ENCODE data around the gene SIX1.

Gene SIX1

DNA sequence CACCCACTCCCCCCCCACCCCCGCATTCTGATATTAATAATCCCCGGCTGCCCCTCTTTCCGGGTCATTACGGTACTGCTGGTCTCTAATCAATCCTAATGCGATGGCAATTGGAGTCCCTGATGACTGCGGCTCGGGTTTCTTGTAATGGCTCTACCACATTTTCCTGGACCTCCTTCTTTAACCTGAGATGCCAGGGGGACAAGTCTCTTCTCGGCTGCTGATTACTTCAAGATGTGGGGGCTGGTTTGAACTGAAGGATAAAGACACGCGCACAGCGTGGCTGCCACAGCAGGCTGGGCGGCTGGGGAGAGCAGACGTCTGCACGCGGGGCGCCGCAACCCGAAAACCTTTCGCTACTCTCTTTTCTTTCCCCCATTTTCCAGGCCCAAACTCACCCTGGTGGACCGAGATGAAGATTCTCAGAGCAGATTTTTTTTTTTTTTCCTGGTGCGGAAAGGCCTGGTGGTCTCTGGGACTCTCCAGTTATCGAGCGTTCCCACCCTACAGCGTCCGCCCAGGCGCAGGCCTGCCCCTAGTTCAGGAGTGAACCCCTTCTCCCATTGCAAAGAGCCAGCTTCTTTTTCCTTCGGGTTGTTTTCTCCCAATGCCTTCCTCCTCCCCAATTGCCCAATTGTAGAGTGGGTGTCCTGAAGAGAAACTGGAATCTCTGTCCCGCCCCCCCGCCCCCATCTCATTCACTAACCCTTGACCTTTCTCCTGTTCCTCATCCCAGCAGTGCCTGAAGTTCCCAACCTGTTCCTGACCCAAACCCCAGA is 6.0 kb upstream of the SIX1 start:
- DNase-seq: no peak

GRCh38 chr14:60654334-60654821 is 5.1 kb upstream of the SIX1 start:
- no peak for DNase-seq

DNA sequence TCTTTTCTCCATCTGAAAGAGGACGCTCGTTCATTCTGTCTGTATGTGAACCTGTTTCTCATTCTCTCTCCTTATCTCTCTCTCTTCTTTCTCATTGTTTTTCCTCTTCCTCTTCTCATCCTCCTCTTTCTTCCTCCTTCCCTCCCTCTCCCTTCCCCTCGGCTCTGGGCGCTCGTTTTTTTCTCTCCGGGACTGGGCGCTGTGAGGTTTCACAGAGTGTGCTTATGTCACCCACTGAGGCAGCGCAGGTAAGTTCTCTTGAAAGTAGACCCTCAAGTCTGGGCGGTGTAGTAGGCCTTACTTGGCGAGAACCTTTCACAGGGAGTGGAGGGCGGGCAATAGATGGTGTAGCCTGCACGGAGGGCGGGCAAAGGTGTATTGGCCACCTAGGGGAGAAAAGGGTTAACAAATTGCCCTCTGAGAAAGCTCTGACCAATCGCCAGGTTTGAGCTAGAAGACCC is 4.5 kb upstream of the SIX1 start:
- DNase-seq: no peak

- DNase-seq: no peak
These were observed 3.7 kb upstream of the SIX1 start for GRCh38 chr14:60652674-60653651.

DNA sequence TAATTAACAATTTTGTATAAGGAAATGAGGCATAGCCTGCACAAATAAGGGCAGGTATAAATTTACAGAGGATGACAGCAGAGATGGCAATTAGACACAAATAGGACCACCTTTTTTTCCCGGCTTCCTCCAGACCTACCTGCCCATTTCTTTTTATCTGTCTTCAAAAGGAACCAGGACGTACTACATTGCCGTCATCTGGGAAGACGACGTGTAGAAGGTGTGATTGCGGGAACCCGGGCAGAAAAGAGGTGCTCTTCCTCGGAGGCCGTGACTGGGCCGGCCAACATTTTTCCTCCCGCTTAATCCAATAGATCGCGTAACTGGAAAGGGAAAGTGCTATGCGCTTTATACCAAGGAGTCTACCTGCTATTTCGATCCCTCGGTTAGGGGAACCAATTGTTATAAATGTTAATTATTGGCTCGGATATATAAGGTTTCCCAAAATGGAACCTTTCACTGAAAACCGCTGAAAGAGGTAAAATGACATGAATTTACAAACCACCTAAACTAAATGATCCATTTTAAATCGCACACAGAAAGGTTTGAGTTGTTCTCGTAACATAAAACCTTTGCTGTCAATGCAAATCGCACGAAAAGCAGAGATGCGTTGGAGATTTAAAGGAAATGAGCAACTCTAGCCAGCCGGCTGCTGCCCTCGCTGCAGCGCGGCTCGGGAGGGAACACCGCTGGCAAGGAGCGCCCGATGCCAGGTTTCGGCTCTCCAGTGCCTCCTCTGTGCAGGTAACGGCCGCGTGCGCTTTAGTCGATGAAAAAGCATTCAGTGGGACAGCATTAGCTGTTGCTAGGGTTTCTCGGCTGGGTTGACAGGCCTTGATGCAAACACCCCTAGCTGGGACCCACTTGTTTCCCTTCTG is 2.8 kb upstream of the SIX1 start:
- no peak for DNase-seq

GRCh38 chr14:60651086-60651795 is 2.0 kb upstream of the SIX1 start:
- DNase-seq: no peak

DNA sequence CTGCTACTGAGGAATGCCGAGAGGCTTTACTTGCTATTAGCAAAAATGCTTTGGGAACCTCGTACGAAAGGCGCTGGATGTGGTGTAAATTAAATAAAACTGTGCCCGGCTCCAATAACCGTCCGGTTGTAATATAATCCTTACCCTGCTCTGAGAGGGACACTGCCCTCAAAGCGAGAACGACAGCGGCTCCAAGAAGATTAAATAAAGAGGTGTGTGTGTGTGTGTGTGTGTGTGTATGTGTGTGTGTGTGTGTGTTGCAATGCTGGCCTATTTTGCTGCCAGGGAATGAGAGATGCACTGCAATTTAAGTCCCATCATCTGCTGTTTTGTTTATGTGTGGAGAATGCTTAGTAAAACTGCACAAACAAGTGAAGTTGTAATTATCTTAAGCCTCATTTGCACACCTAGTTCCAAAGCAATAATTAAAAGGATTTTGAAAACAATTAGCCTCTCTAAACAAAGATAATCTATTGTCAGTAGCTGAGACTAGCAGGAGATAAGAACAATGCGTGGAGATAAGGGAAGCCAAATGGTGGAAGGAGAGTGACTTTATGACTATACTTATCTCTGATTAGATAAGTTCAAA is 1.2 kb upstream of the SIX1 start:
- no peak for DNase-seq

- no peak for DNase-seq
These were observed 647 bp upstream of the SIX1 start for GRCh38 chr14:60649875-60650372.

GRCh38 chr14:60648249-60648933 is 886 bp downstream of the SIX1 start:
- DNase-seq: no peak

- no peak for DNase-seq
These were observed 1.4 kb downstream of the SIX1 start for GRCh38 chr14:60647837-60648248.

DNA sequence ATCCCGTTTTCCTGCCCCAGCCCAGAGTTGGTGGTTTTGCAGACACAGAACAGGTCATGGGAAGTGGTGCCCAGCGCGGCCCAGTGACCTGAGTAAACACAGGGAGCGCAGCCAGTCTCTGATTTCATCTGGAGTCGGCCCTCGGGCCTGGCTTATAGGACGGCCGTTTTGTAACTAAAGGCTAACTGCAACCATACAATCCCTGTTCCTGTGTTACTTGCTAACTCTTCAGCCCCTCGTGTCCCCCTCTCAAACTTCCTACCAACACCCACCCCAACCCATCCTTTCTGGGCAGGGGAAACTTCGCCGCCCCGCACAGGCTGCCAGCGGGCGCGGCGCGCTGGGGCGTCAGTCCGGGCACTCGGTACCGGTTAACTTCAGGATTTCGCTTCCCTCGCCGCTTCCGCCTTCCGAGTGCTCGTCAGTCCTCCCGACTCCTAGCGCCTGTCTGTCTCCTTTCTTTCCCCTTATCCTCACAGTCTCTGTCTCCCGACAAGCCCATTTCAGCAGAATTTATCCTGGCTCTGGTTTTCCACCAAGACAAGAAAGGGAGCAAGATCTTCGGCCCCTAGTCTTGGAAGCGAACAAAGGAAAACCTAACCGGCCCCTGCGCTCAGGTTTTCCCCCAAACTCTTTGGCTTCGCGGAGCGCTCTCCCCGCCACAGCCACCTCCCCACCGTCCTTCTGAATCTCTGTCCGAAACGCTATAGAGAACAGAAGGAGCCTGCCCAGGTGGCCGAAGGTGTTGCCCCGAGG is 2.0 kb downstream of the SIX1 start:
- no peak for DNase-seq

- no peak for DNase-seq
These were observed 3.0 kb downstream of the SIX1 start for GRCh38 chr14:60646226-60646818.

- DNase-seq: no peak
These were observed 4.0 kb downstream of the SIX1 start for GRCh38 chr14:60645126-60645741.

GRCh38 chr14:60644666-60645065 is 4.6 kb downstream of the SIX1 start:
- DNase-seq: no peak

GRCh38 chr14:60643463-60644314 is 5.6 kb downstream of the SIX1 start:
- no peak for DNase-seq

DNA sequence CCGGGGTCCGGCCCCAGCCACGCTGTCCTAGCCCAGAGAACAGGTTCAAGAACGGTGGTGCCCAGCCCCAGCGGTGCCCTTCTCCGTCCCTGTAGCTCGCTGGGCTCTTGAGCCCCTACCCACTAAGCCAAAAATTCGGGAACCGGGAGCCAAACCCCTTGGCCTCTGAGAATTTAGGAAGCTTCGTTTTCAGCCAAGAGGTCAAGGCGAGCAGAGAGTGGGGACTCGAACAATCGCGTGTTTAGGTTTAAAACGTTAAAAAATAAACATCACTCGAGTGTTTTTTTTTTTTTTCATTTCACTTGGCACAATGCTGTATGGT is 6.2 kb downstream of the SIX1 start:
- DNase-seq: no peak

DNA sequence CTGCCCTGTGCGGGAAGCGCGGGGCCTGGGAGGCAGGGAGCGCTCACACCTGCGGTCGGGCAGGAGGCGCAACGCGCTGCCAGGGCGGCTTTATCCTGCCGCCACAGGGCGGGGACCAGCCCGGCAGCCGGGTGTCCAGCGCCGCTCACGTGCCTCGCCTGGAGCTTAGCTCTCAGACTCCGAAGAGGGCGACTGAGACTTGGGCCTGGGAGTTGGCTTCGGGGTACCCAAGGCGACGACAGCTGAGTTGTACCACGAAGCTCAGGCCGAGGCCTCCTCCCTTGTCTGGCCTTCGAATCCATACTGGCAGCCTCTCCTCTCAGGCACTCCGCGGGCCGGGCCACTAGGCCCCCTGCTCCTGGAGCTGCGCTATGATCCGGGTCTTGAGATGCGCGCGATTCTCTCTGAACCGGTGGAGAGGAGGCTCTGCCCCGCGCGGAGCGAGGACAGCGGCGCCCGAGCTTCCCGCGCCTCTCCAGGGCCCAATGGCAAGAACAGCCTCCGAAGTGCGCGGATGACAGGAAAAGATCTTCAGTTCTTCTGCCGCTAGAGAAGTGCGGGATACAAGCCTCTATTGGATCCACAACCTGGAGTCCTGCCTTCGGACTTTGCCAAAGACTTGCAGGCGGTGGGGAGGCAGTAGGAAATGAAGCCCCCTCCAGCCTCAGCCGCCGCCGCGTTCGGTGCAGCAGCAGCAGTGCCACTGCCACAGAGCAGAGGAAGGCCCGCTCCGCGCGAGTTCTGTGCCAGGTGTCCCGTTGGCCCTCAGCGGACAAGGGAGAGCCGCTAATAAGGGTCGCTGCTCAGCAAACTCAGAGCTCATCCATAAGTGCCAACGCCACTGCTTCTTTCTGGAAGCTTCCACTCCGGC is 6.8 kb downstream of the SIX1 start:
- DNase-seq: no peak

All from SIG-M5 (cell line).